ENCODE measurements around the gene PLAC8L1.

PLAC8L1 gene

DNA sequence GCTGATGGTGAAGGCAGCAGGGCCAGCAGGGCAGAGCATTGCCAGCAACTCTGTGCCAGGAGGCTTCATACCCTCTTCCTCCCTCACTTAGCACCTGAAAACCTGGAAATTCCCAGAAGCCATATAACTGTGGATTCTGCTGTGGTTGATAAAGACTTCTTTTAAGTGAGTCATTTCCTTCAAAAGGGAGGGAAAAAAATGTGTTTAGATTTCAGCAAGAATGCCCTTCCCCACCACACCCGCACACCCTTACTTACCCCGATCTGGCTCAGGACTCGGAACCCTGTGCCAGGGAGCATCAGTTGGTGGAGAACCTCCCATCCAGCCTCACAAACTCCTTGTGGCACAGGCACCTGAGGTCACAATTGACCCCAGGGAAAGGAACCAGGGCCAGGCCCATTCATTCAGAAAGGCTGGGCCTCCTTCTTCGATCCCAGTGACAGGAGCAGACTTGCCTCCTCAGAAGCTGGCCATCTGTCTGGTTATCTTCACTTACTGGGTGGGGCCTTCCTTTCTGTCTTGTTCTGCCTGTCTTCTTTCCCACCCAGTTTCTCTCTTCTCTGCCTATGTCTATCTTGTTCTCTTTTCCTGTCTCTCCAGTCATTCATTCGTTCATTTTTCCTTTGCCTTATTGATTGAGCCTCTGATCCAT, 62.6 kb downstream of the PLAC8L1 start:
- no peak for DNase-seq

DNA sequence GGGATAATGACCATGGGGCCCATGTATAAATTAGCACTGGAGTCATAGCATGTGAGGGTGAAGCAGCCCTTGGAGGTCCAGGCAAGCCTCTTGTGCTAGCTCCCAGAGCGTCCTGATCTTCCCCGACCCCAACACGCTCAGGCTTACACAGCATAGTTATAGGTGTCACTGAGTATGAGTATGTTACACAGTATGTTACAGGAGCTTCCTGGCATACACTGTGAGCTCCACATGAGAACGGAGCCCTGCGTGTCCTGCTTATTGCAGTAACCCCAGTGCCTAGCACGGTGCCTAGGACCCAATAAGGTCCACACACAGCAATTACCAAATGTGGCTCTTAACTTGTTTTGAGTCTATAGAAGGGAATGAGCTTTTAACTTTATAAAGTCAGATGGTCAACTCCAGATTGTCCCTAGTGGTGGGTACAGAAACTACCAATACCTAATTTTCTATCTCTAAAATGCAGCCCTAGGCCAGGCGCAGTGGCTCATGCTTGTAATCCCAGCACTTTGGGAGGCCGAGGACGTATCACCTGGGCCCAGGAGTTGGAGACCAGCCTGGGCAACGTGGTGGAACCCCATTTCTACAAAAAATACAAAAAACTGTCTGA, 64.1 kb downstream of the PLAC8L1 start:
- no peak for DNase-seq

DNA sequence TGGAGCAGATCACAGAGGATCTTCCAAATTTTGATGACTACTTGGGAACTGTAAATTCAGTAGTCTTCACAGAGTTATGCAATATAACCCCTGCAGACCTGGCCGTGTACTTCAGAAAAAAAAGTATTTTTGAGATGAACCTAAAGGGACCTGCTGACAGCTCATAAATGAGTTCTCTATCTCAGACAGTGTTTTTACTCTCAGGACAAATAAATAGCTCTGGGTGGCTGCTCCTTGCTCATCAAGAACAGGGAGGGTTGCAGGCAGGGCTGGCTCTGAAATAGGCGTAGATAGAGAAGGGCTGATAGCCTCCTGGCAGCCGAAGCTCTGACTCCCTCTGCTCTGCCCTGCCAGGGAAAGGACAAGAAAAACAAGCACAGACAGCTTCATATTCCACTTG, 64.8 kb downstream of the PLAC8L1 start:
- DNase-seq = no peak

DNA sequence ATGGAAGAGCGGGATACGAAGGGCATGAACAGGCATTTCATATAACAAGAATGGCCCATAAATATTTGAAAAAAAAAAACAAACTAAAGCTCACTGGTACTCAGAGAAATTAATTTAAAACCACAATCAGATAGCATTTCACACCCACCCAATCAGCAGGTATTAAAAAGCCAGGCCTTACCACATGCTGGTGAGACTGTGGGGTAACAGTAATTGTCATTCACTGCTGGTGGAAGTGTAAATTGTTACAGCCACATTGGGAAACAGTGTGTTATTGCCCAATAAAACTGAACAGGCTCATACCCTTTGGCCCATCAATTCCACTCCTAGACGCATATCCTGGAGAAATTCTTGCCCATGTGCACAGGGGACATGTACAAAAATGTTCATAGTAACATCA, 66.0 kb downstream of the PLAC8L1 start:
- no peak for DNase-seq

DNA sequence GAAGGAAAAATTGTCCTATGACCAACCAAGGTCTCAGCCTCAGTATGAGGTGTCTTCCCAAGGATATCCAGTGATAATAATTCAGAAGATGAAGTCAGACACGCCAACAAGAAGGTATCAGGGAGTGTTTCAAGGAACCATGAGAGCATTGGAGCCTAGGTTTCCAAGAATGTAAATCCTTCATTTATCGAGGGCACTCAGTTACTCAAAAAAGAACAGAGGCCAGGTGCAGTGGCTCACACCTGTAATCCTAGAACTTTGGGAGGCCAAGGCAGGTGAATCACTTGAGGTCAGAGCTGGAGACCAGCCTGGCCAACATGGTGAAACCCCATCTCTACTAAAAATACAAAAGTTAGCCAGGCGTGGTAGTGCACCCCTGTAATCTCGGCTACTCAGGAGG, 70.8 kb downstream of the PLAC8L1 start:
- no peak for DNase-seq
